HG03060 (cell line): Measurements from ENCODE around the gene LENG8.

Experiments used
- ATAC-seq: cut with Tn5 transposase; IDR thresholded peaks from one replicate; pipeline ENCODE4 v1.9.1; 2021; ENCODE audit warnings: low read depth, moderate number of reproducible peaks; ENCODE audit not compliant: unreplicated experiment

Gene LENG8

GRCh38 chr19:54421521-54421920 lies 27.5 kb upstream of the LENG8 start:
- ATAC-seq = no peak

- ATAC-seq = no peak
These were observed 26.9 kb upstream of the LENG8 start for GRCh38 chr19:54422136-54422535.

GRCh38 chr19:54424201-54424600 lies 24.8 kb upstream of the LENG8 start:
- no peak for ATAC-seq

- ATAC-seq = no peak
These were observed 24.2 kb upstream of the LENG8 start for GRCh38 chr19:54424660-54425381.

- no peak for ATAC-seq
These were observed 23.6 kb upstream of the LENG8 start for GRCh38 chr19:54425382-54425723.

- no peak for ATAC-seq
These were observed 22.6 kb upstream of the LENG8 start for GRCh38 chr19:54426291-54426931.

- no peak for ATAC-seq
These were observed 21.4 kb upstream of the LENG8 start for GRCh38 chr19:54427586-54427985.

- ATAC-seq = no peak
These were observed 20.4 kb upstream of the LENG8 start for GRCh38 chr19:54428323-54429175.

GRCh38 chr19:54429176-54429495 lies 19.9 kb upstream of the LENG8 start:
- ATAC-seq = no peak

GRCh38 chr19:54429545-54430227 lies 19.3 kb upstream of the LENG8 start:
- ATAC-seq = no peak

GRCh38 chr19:54430306-54431254 lies 18.4 kb upstream of the LENG8 start:
- no peak for ATAC-seq

- no peak for ATAC-seq
These were observed 17.7 kb upstream of the LENG8 start for GRCh38 chr19:54431255-54431838.

- no peak for ATAC-seq
These were observed 16.8 kb upstream of the LENG8 start for GRCh38 chr19:54432144-54432738.

GRCh38 chr19:54433697-54434096 lies 15.3 kb upstream of the LENG8 start:
- no peak for ATAC-seq

GRCh38 chr19:54434112-54434872 lies 14.7 kb upstream of the LENG8 start:
- ATAC-seq = no peak

GRCh38 chr19:54434873-54435214 lies 14.2 kb upstream of the LENG8 start:
- no peak for ATAC-seq

GRCh38 chr19:54435551-54436016 lies 13.4 kb upstream of the LENG8 start:
- no peak for ATAC-seq

GRCh38 chr19:54436031-54436523 lies 12.9 kb upstream of the LENG8 start:
- ATAC-seq = no peak
